GM19372 (cell line): ENCODE data around the gene GNAQ.

ENCODE experiments used
- ATAC-seq: cut with Tn5 transposase; IDR thresholded peaks from one replicate; pipeline ENCODE4 v1.9.1; 2021; ENCODE audit warnings: mild to moderate bottlenecking, low read depth, moderate library complexity; ENCODE audit not compliant: unreplicated experiment

The GNAQ gene

GRCh38 chr9:77805810-77806209 lies 225.8 kb downstream of the GNAQ start:
- no peak for ATAC-seq

- no peak for ATAC-seq
Measured at GRCh38 chr9:77803423-77803822, 228.2 kb downstream of the GNAQ start.

GRCh38 chr9:77802515-77803293 lies 228.9 kb downstream of the GNAQ start:
- no peak for ATAC-seq

- no peak for ATAC-seq
Measured at GRCh38 chr9:77802064-77802463, 229.5 kb downstream of the GNAQ start.

- ATAC-seq: no peak
Measured at GRCh38 chr9:77800924-77801551, 230.6 kb downstream of the GNAQ start.

GRCh38 chr9:77798140-77798539 lies 233.5 kb downstream of the GNAQ start:
- no peak for ATAC-seq

GRCh38 chr9:77794985-77795384 lies 236.6 kb downstream of the GNAQ start:
- ATAC-seq: no peak

GRCh38 chr9:77793849-77794248 lies 237.8 kb downstream of the GNAQ start:
- no peak for ATAC-seq

- ATAC-seq: no peak
Measured at GRCh38 chr9:77789891-77790290, 241.7 kb downstream of the GNAQ start.

GRCh38 chr9:77785341-77785740 lies 246.3 kb downstream of the GNAQ start:
- ATAC-seq: no peak

- ATAC-seq: no peak
Measured at GRCh38 chr9:77783518-77783917, 248.1 kb downstream of the GNAQ start.

- no peak for ATAC-seq
Measured at GRCh38 chr9:77779010-77779409, 252.6 kb downstream of the GNAQ start.

- no peak for ATAC-seq
Measured at GRCh38 chr9:77773381-77773780, 258.2 kb downstream of the GNAQ start.

GRCh38 chr9:77772646-77773045 lies 259.0 kb downstream of the GNAQ start:
- no peak for ATAC-seq

GRCh38 chr9:77771171-77771570 lies 260.4 kb downstream of the GNAQ start:
- no peak for ATAC-seq

- ATAC-seq: no peak
Measured at GRCh38 chr9:77770340-77770739, 261.3 kb downstream of the GNAQ start.

GRCh38 chr9:77769246-77769645 lies 262.4 kb downstream of the GNAQ start:
- no peak for ATAC-seq

GRCh38 chr9:77766587-77766986 lies 265.0 kb downstream of the GNAQ start:
- ATAC-seq: no peak

GRCh38 chr9:77765781-77766259 lies 265.8 kb downstream of the GNAQ start:
- no peak for ATAC-seq

- ATAC-seq: no peak
Measured at GRCh38 chr9:77764894-77765780, 266.5 kb downstream of the GNAQ start.

- ATAC-seq: no peak
Measured at GRCh38 chr9:77763566-77763965, 268.0 kb downstream of the GNAQ start.
